ENCODE data around the gene FAM124B.

FAM124B gene

GRCh38 chr2:224379986-224380385 lies 21.9 kb downstream of the FAM124B start:
- no peak for DNase-seq

DNA sequence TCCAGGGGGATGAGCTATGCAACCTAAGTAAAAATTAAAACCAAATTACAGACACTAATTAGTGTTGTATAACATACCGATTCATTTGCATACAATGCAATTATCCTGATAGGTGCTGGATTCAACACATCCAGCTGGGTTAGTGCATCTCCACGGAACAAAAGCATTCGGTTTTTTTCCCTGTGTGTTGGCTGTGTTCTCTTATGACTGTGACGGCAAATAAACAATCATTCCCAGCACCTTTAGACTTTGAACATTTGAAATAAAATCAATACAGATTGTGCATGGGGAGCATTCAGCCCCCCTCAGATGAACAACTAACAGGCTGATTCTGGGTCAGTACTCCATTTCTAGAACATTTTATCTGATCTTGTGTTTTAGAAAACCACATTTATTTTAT lies 22.7 kb downstream of the FAM124B start:
- DNase-seq: no peak

DNA sequence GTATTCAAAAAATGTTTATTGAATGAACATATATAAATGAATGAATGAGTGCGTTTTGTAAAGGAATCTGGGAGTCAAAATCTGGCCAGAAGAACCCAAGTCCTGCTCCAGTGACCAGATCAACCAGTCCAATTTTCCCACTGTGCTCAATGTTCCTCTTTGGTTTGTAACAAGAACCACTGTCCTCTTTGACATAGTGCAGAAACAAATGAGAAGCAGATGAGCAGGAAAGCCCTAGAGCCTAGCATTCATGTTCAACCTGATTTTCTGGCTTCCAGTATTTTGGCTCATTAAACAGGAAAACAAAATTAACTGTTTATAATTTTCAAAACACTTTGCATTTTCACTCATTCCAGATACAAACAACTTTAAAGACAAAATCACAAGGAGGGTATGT lies 23.2 kb downstream of the FAM124B start:
- peak in 1 of 2 donors; percentile 22 for DNase-seq

DNA sequence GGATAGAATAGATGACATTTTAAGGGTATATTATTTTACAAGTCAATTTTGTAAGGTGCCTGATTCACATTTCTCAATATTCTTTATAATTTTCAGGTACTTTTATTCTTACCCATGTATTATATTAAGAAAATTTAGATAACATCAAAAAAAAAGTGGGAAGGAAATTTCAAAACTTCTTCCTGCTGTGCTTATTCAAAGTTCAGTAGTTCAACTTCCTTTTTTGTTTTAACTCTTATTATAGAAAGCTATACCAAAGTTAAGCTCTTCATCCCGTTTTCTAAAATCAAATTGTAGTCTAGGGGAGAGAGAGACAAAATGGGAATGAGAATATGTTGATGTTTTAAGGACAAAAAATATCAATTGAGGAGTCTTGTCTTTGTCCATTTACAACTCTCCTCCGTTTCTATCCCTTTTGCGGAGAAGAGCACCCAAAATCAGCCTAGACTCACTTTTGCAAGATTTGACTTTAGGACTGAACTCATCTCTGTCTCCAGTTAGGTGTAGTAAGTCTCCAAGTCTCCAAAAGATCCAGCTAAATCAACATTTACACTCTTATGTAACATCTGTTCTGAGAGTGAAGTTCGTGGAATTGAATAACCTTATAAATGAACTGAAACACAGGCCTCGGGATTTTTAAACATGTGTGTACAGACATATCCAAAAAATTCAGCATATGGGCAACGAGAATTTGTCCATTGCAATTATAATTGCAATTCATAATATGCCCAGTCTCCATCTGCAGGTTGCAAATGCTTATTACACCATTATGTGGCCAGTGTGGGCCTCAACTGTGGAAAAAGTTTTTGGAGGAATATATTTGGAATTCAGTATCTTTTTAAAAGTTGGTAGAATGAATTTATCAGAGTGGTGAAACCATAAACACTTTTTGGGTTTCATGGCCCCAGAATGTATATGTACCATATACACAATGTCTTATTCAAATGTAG lies 23.9 kb downstream of the FAM124B start:
- DNase-seq: peak in 1 of 2 donors; percentile 62

- no peak for DNase-seq
Measured at GRCh38 chr2:224372641-224373040, 29.3 kb downstream of the FAM124B start.

DNA sequence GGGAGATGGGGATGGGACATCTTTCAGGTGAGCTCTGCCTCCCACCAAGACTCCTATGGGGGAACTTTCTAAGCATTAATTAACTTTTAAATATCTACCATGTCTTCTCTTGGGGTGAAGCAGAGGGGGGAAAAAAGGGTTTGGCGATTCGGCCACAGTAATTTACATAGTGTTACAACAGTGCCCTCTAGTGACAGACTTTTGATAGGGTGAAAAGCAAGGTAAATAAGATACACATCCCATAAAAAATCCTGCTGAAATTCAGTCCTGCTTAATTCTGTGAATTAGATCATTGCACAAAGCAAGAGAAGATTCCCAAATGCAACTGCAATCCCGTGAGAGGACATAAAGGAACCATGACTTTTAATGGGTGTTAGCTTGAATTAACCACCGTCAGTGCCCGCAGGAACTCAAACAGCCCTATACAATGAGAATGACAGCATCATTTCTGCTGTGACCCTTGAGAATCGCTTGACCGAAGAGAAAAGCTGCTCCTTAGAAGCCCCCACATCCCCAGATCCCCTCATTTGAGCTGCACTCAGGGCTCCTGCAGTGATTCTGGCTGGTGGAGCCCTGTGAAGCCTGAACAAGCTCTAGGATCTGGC lies 32.8 kb downstream of the FAM124B start:
- DNase-seq: peak; percentile 27 to 40

DNA sequence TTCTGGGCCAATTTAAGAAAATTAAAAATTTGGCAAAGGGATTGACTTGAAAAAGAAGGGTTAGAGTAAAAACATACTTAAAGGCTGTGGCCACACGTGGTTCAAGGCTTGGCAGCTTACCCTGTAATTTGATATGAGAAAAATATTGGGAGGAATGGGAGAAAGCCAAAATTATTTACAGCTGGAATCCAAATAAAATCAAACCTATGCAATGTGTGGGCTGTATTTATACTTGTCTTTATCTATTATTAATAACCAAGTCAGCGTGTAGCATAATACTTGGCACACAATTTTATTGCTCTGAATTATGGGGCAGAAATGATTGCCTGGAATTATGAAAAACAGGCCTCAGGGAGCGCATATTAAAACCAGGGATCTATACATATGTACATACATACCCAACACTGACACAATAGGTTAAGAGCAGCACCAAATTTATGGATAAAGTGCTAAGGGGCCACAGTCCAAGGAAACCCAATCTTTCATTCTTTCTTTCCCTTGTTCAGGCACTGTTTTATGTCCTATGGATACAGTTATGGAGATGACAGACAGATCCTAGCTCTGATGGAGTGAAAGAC lies 35.6 kb downstream of the FAM124B start:
- no peak for DNase-seq

- no peak for DNase-seq
Measured at GRCh38 chr2:224365331-224365730, 36.6 kb downstream of the FAM124B start.

GRCh38 chr2:224363281-224363680 lies 38.6 kb downstream of the FAM124B start:
- no peak for DNase-seq

GRCh38 chr2:224362094-224362493 lies 39.8 kb downstream of the FAM124B start:
- DNase-seq: no peak

DNA sequence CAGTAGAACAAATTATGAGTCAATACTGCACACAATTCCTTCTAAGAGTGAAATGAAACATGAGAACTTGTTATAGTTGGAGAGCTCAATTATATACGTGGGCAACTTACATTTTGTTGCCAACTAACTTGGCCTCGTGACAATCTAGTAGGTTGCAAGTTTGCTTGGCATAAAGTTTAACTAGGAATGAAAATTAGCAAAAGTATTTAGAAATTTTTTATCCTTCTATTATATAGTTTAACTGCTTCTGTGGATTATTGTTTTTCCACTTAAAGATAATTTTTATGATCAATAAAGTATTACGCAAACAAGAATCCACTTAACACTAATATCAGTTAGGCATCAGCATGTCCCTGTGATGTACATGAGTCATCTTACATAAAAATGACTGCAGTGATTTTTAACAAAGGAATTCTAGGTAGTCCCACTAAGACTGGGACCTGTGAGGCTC lies 41.1 kb downstream of the FAM124B start:
- no peak for DNase-seq

- no peak for DNase-seq
Measured at GRCh38 chr2:224359569-224359968, 42.3 kb downstream of the FAM124B start.

DNA sequence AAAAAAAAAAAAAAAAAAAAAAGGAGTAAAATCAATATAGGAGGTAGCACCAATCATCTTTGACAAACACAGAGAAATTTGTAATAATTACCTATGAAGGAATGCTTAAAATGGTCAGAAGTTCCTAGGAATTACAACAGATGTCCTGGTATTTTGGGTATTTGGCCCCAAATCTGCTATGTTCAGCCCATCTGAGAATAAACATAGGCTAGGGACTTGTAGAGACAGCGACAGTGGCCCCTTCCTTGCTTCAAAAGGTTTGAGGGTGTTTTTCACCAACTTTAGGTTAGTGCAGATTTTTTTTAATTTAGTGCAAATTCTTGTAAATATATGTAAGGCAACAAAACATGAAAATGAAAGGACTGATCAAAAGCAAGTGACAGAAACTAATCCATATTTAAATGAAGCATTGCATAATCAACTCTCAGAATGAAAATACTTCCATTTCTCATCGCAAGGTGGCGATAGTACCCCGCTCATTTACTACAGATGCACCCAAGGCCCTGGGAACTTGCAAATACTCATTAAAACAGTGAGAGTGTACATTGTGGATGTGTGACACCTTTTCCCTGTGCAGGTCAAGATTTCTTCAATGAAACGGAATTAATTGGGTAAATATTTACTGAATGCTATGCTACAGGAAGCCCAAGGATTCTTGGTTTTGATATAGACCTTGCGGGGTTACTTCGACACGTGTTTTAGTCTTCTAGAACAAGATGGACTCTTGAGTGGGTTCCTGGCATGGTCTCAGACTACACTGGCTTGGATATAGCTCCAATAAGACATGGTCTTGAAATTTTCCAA lies 44.6 kb downstream of the FAM124B start:
- peak; percentile 69 to 84 for DNase-seq

DNA sequence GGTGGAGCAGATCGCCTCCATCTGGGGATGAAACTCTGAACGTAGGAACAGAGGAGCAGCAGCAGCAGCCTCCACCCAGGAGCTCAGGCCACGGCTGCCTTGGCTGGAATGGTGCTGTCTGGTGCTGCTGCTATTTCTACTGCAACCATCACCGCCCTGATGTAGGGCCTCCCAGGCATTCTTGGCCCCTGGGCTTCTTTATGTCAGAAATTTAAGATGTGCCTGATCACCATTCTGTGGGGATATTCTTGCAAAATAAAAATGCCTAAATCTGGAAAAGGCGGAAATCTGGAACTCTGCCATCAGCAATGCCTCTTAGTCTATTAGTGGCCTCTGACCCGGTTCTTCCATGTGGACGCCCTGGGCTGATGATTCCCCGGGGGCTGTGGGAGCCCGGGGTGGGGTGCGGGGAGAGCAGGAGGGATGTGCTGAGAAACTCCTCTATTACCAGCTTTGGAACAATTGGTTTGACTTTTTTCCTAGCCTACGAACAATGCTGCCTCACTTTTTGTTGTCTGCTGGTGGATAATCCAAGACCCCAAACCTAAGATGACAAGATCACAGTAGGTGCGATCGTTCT lies 47.2 kb downstream of the FAM124B start:
- DNase-seq: no peak

- no peak for DNase-seq
Measured at GRCh38 chr2:224350703-224351102, 51.2 kb downstream of the FAM124B start.

GRCh38 chr2:224349396-224349795 lies 52.5 kb downstream of the FAM124B start:
- no peak for DNase-seq

DNA sequence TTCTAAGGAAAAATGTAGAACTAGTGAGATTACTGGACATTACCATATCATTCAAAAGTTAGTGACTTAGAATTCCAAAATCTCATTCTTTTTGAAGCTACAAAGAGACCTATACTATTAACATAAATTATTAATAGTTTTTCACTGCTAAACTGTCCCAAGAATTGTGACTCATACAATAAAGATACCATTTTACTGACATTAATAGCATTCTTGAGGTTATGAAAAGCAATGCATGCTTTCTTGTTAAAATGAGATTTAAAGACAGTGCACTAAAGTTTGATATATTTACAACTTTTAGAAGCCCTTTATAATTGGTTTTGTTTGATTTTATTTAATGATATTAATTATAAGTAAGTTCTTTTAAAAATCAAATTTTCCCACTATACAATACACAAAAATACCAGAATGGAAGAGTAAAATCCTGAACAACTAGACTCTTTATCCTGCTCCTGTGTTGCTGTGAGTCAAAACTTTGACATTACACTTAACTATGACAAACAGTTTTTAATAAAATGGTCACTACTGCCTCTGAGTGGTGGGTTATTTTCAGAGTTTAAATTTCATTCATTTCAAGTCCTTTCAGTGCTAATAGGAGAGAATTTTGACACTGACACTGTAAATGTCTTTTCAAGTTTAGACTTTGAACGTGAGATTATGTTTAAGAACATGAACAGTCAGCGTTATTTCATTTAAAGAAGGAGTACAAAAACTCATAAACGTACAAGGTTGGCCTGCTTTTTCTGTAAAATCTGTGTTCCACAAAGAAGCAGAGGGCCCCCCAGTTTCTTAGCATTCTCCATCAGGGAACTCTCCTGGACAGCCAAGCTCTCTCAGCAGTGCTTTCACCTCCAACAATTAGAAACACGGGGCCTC lies 54.5 kb downstream of the FAM124B start:
- DNase-seq: no peak

DNA sequence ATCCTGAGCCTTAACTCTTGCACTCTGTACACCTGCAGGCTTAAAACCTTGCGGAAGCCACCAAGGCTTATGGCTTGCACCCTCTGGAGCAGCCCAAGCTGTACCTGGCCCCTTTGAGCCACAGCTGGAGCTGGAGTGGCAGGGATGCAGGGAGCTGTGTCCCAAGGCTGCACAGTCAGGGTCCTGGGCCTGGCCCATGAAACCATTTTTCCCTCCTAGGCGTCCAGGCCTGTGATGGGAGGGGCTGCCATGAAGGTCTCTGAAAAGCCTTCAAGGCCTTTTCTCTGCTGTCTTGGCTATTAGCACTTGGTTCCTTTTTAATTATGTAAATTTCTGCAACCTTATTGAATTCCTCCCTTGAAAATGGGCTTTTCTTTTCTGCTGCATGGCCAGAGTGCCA lies 56.4 kb downstream of the FAM124B start:
- DNase-seq: no peak

GRCh38 chr2:224343226-224343625 lies 58.7 kb downstream of the FAM124B start:
- no peak for DNase-seq

- no peak for DNase-seq
Measured at GRCh38 chr2:224335991-224336390, 65.9 kb downstream of the FAM124B start.

GRCh38 chr2:224334726-224335125 lies 67.2 kb downstream of the FAM124B start:
- no peak for DNase-seq
